ENCODE data around the gene ASH1L.

GRCh38 chr1:155352631-155353030 is 210.0 kb downstream of the ASH1L start:
- no peak for TF ChIP-seq CTCF (tag by site-specific recombination; IDR thresholded peaks at IDR 0.05)
- no peak for TF ChIP-seq ZNF629 (tag by site-specific recombination; IDR thresholded peaks at IDR 0.05)
- no peak for TF ChIP-seq SETDB1 (IDR thresholded peaks at IDR 0.05; ENCODE audit: insufficient read length, low read length)
- no peak for TF ChIP-seq ZBTB21 (tag by site-specific recombination; IDR thresholded peaks at IDR 0.05)
- TF ChIP-seq PRDM2 (tag by site-specific recombination; IDR thresholded peaks at IDR 0.05; ENCODE audit: borderline replicate concordance), result no peak
- no peak for TF ChIP-seq ZBTB49 (tag by site-specific recombination; IDR thresholded peaks at IDR 0.05; ENCODE audit: low read depth)
- TF ChIP-seq ZNF112 (tag by site-specific recombination; IDR thresholded peaks at IDR 0.05), result no peak
- no peak for TF ChIP-seq ZNF776 (tag by site-specific recombination; IDR thresholded peaks at IDR 0.05; ENCODE audit: borderline replicate concordance)
- no peak for TF ChIP-seq ZNF830 (tag by site-specific recombination; IDR thresholded peaks at IDR 0.05; ENCODE audit: low read depth)
- no peak for TF ChIP-seq ZNF274 (IDR thresholded peaks at IDR 0.05; ENCODE audit: low read length)
- TF ChIP-seq ZNF274 (tag by site-specific recombination; IDR thresholded peaks at IDR 0.05; ENCODE audit: borderline replicate concordance), result no peak
